Activated CD4-positive, alpha-beta T cell treated with anti-CD3 and anti-CD28 coated beads, Interleukin-2, amount 10 ng/mL, durations not matched to agents 24 days and 14 days (primary cell): ENCODE data around the gene FAM131B. TPM values are rescaled to one million over a fixed set of nuclear protein-coding genes. Genes with fewer than 3 reads are reported as not detected.

Source experiments
- DNase-seq: peaks from one replicate; pipeline ENCODE4 v3.0.0; 2022
- H3K27ac Mint-ChIP-seq: one replicate; pipeline ENCODE4 v1.8.0; 2022; ENCODE audit warnings: mild to moderate bottlenecking, mixed read lengths
- H3K27me3 Mint-ChIP-seq: one replicate; pipeline ENCODE4 v1.8.0; 2022; ENCODE audit warnings: mixed read lengths
- H3K36me3 Mint-ChIP-seq: one replicate; pipeline ENCODE4 v1.8.0; 2022; ENCODE audit warnings: low read depth, mild to moderate bottlenecking, mixed read lengths
- H3K4me1 Mint-ChIP-seq: one replicate; pipeline ENCODE4 v1.8.0; 2021; ENCODE audit warnings: mixed read lengths
- H3K4me3 Mint-ChIP-seq: one replicate; pipeline ENCODE4 v1.8.0; 2022; ENCODE audit warnings: mild to moderate bottlenecking, moderate library complexity, mixed read lengths
- H3K9me3 Mint-ChIP-seq: one replicate; pipeline ENCODE4 v1.8.0; 2021; ENCODE audit warnings: mixed read lengths
- intact Hi-C: fragments of 100-400 bp; cut with micrococcal nuclease; formaldehyde crosslinking; loops from one replicate; pipeline ENCODE4 v1.15.1; 2023
- total RNA-seq: library from RNA; stranded (reverse); gene quantifications from 2 replicates; pipeline ENCODE4 v1.2.3, GENCODE V29; 2022

FAM131B gene
- total RNA-seq, 1 donor from 2014 or later, result 0.37 TPM

DNA sequence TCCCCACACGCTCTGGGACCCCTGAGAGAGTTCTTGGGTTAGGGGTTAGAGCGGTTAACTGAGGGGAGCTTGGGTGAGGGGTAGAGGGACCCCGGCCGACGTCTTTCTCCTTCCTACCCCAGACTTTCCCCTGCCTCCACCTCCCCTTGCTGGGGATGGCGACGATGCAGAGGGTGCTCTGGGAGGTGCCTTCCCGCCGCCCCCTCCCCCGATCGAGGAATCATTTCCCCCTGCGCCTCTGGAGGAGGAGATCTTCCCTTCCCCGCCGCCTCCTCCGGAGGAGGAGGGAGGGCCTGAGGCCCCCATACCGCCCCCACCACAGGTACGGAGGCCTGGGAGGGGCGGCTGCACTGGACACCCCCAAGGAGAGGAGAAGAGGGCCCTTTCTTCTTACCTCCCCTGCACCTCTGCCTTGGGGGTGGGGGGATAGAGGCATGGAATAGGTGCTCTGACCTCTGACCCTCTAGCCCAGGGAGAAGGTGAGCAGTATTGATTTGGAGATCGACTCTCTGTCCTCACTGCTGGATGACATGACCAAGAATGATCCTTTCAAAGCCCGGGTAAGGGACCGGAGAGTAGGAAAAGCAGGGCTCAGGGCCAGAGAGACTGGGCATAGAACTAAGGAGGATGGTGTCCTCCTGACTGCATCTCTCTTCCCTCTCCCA is 19.7 kb upstream of the FAM131B start:
- no peaks in the 10 kb centered on the region for H3K9me3 Mint-ChIP-seq
- H3K36me3 Mint-ChIP-seq, result peaks cover 5% of the 10 kb centered on the region
- no peaks in the 10 kb centered on the region for H3K27me3 Mint-ChIP-seq
- peaks cover 27% of the 10 kb centered on the region for H3K4me1 Mint-ChIP-seq
- no peak overlapping the region for H3K4me3 Mint-ChIP-seq
- intact Hi-C loops, result loop anchor here (5.0 kb wide), 1 partner anchor 35 kb away; no protein-coding TSS in a partner anchor
- DNase-seq, result no peak
- peak overlapping the region; percentile 32 for H3K27ac Mint-ChIP-seq

- H3K9me3 Mint-ChIP-seq, result no peaks in the 10 kb centered on the region
- H3K36me3 Mint-ChIP-seq, result peaks cover 5% of the 10 kb centered on the region
- H3K27ac Mint-ChIP-seq, result peak overlapping the region; percentile 38
- DNase-seq, result peak; percentile 64
- intact Hi-C loops, result loop anchor here (2.0 to 5.0 kb wide), 3 partner anchors 25 to 573 kb away; no protein-coding TSS in a partner anchor
- H3K4me3 Mint-ChIP-seq, result no peak overlapping the region
- H3K4me1 Mint-ChIP-seq, result peaks cover 32% of the 10 kb centered on the region
- no peaks in the 10 kb centered on the region for H3K27me3 Mint-ChIP-seq
Measured at GRCh38 chr7:143381427-143382125, 19.1 kb upstream of the FAM131B start.

DNA sequence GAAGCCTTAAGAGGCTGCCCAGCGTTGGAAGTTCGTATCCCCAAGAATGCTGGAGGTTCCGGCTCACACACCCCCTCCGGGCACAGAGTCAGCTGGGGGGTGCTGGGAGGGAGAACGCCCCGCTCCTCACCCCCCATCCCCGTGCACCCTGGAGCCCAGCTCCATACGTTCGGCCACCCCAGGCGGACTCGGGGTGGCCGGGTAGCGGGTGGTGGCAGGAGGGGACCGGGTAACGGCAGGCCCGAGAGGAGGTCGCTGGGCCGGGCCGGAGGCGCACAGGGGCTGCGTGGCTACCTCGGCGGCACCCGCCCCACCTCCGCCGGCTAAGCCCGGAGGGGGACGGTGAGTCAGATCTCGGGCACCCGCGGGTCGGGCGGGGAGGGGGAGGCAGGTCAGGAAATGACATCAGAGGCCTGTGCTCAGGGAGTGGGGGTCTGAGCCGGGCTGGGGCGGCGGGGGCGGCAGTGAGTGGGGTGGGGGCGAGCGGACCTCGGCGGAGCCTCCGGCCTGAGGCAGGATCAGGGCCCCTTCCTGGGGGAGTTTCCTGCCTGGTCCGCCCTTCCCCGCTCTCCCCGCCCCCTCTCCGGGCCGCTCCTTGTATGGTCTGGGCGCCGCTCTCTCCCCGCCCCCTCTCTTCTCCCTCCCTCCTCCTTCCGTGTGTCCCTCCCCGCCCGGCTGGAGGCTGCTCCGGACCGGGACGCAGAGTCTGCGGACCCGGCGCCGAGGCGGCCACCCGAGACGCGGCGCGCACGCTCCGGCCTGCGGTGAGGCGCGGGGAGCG is 18.3 kb upstream of the FAM131B start, which contains the start of gene ZYX:
Gene ZYX (plus strand): TSS at position 700 of the 781 bp plus-strand sequence. CDS start 227 bp downstream, outside the sequence.
- Mint-ChIP-seq H3K4me3 (peak within 1 kb of the TSS; percentile 87), H3K27me3 (no peaks in the 10 kb centered on the region), H3K4me1 (peaks cover 38% of the 10 kb centered on the region), H3K9me3 (no peaks in the 10 kb centered on the region), H3K36me3 (peaks cover 5% of the 10 kb centered on the region), H3K27ac (peak within 1 kb of the TSS; percentile 86)
- peak; percentile 96 for DNase-seq
- intact Hi-C loops, result loop anchor here (1.0 to 5.0 kb wide), 8 partner anchors 9 to 572 kb away; partner anchors contain the start of gene FAM131B

DNA sequence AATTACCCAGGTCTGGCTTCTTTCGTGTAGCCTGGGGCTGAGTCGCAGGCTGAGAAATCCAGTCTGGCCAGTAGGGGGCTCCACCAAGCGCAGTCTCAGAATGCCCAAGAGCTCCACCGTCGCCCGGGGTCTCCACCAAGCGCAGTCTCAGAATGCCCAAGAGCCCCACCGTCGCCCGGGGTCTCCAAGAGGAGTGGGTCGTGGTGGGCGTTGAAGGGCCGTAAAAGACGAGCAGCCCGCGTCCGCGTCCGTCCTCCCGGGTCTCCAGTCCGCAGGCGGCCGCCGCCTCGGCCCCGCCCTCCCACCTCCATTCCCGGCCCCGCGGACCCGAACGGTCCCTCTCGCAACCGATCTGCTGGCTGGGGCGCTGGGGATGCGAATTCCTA is 17.7 kb upstream of the FAM131B start:
- intact Hi-C loops, result loop anchor here (1.0 to 5.0 kb wide), 8 partner anchors 8 to 571 kb away; partner anchors contain the start of gene FAM131B
- DNase-seq, result peak; percentile 96
- Mint-ChIP-seq H3K36me3 (peaks cover 5% of the 10 kb centered on the region), H3K4me1 (peaks cover 44% of the 10 kb centered on the region), H3K27ac (peak overlapping the region; percentile 86), H3K27me3 (no peaks in the 10 kb centered on the region), H3K9me3 (no peaks in the 10 kb centered on the region), H3K4me3 (peak overlapping the region; percentile 87)

DNA sequence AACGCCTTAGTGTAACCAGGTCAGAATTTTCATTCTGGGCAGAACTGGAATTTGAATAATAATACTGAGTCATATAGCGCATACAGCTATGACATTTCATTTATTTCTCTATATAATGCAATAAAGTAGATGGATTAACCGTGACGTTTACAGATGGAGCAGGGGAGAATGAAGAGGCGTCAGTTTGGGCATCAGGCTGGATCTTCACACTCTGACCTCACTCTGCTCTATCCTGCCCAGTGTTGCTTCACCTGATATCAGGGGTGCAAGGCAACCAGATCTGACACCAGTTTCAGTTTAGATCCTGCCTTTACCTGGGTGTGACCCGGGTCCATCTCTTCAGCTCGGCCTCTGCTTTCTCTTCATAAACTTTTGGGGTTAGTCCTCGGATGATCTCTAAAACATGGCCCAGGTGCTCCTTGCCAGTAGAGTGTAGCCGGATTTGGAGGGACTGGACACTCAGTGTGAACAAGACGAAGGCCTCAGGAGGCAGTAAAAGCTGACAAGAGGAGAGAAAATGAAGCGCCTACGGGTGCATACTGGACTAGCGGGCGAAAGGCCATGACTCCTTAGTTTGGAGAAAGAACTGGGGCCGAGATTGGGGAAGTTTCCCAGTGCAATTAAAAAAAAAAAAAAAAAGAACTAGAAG is 17.2 kb upstream of the FAM131B start:
- Mint-ChIP-seq H3K27me3 (no peaks in the 10 kb centered on the region), H3K27ac (peak overlapping the region; percentile 86), H3K9me3 (no peaks in the 10 kb centered on the region), H3K4me3 (peak overlapping the region; percentile 87), H3K4me1 (peaks cover 49% of the 10 kb centered on the region), H3K36me3 (peaks cover 5% of the 10 kb centered on the region)
- intact Hi-C loops, result loop anchor here (1.0 to 5.0 kb wide), 8 partner anchors 7 to 571 kb away; partner anchors contain the start of gene FAM131B
- no peak for DNase-seq

GRCh38 chr7:143376396-143376795 is 13.9 kb upstream of the FAM131B start:
- no peak overlapping the region for H3K27ac Mint-ChIP-seq
- no peaks in the 10 kb centered on the region for H3K9me3 Mint-ChIP-seq
- peaks cover 52% of the 10 kb centered on the region for H3K4me1 Mint-ChIP-seq
- H3K4me3 Mint-ChIP-seq, result no peak overlapping the region
- no peaks in the 10 kb centered on the region for H3K27me3 Mint-ChIP-seq
- H3K36me3 Mint-ChIP-seq, result no peaks in the 10 kb centered on the region
- no peak for DNase-seq
- intact Hi-C loops, result no loop called here

DNA sequence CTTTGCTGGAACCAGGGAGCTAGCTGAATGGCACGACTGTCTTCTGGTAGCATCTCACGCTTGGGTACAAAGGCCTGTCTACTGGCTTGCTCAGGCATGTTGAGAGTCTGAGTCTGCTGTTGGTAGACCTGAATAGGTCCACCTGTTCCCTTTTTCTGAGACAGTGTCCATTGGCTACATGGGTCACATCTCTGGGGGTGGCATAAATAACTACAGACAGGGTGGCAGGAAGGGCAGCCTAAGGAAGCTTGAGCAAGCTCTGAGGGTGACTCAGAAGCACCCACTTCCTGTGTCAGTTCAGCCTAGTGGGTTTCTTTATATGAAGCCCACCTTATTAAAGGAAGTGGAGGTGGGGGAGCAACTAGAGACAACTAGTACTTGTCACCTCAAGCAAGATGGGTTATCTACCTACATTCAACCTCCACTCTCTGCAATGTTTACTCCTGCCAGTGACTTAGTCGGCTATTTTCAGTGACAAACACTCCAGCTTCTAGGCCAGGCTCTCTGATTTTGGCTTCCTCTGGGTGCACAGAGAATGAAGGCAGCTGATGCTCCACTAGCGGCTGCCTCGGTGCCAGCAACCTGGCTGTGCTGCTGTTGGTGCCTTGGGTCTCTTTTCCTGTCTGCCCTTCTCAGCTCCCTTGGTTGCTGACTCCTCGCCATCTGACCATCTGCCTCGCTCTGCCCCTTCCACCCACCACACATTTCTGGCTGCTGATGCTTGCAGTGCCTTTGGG is 13.0 kb upstream of the FAM131B start:
- intact Hi-C loops, result no loop called here
- Mint-ChIP-seq H3K4me1 (peaks cover 52% of the 10 kb centered on the region), H3K4me3 (peak overlapping the region; percentile 15), H3K9me3 (no peaks in the 10 kb centered on the region), H3K27ac (peak overlapping the region; percentile 73), H3K36me3 (no peaks in the 10 kb centered on the region), H3K27me3 (peaks cover 3% of the 10 kb centered on the region)
- DNase-seq, result peak; percentile 76

DNA sequence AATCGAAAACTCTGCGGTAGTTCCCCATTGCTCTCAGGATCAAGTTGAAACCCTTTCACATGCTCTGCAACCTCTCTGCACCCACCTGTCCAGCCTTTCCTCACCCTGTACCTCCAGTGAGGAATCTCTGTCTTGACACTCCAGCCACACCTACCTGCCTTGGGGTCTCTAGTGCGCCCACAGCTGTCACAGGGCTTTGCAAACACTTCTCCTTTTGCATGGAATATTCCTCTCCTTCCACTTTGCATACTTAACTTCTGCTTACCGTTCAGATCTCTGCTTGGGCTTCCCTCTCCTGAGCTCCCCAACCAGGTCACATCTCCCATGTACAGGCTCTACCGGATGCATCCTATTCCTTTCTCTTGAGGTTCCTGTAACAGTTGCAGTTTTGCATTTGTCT is 12.0 kb upstream of the FAM131B start:
- intact Hi-C loops, result no loop called here
- no peak overlapping the region for H3K4me3 Mint-ChIP-seq
- no peak overlapping the region for H3K27ac Mint-ChIP-seq
- H3K4me1 Mint-ChIP-seq, result peaks cover 48% of the 10 kb centered on the region
- H3K27me3 Mint-ChIP-seq, result peaks cover 3% of the 10 kb centered on the region
- H3K9me3 Mint-ChIP-seq, result no peaks in the 10 kb centered on the region
- H3K36me3 Mint-ChIP-seq, result no peaks in the 10 kb centered on the region
- no peak for DNase-seq

DNA sequence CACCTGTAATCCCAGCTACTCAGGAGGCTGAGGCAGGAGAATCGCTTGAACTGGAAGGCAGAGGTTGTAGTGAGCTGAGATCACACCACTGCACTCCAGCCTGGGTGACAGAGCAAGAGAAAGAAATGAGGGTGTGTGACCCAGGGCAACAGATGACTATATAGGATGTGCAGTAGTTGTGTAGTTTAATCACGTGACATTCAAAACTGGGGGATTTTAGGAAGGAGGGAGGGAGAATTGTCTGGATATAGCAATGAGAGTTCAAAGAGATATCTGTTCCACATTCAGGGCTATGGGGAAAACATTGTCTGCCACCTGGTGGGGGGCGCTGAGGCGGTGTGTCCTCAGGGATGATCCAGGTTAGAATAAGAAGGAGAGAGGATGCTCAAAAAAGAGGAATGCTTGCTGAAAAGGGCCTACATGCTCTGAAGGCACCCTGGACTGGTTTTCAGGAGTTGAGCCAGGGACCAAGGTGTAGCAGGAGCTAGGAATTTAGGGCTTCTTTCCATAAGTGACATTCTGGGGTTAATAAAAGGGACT is 10.8 kb upstream of the FAM131B start:
- no peaks in the 10 kb centered on the region for H3K9me3 Mint-ChIP-seq
- H3K27ac Mint-ChIP-seq, result peak overlapping the region; percentile 12
- DNase-seq, result no peak
- no peaks in the 10 kb centered on the region for H3K36me3 Mint-ChIP-seq
- intact Hi-C loops, result no loop called here
- H3K27me3 Mint-ChIP-seq, result peaks cover 9% of the 10 kb centered on the region
- H3K4me3 Mint-ChIP-seq, result no peak overlapping the region
- peaks cover 39% of the 10 kb centered on the region for H3K4me1 Mint-ChIP-seq

- H3K36me3 Mint-ChIP-seq, result no peaks in the 10 kb centered on the region
- peaks cover 14% of the 10 kb centered on the region for H3K27me3 Mint-ChIP-seq
- DNase-seq, result peak; percentile 69
- peak overlapping the region; percentile 73 for H3K27ac Mint-ChIP-seq
- H3K9me3 Mint-ChIP-seq, result no peaks in the 10 kb centered on the region
- H3K4me1 Mint-ChIP-seq, result peaks cover 34% of the 10 kb centered on the region
- intact Hi-C loops, result loop anchor here (1.0 kb wide), 1 partner anchor 8 kb away; no protein-coding TSS in a partner anchor
- no peak overlapping the region for H3K4me3 Mint-ChIP-seq
Measured at GRCh38 chr7:143372070-143372469, 9.6 kb upstream of the FAM131B start.

- DNase-seq, result no peak
- Mint-ChIP-seq H3K27me3 (peaks cover 30% of the 10 kb centered on the region), H3K9me3 (no peaks in the 10 kb centered on the region), H3K27ac (no peak overlapping the region), H3K4me1 (peaks cover 16% of the 10 kb centered on the region), H3K4me3 (no peak overlapping the region), H3K36me3 (no peaks in the 10 kb centered on the region)
- intact Hi-C loops, result loop anchor here (5.0 kb wide), 1 partner anchor 37 kb away; the partner anchor contains the start of gene EPHA1
Measured at GRCh38 chr7:143369678-143370651, 7.5 kb upstream of the FAM131B start.
